ENCODE data around the gene PPM1B. TPM values are rescaled to one million over a fixed set of nuclear protein-coding genes. Genes with fewer than 3 reads are reported as not detected.

PPM1B gene
- total RNA-seq, 2 experiments from 2014 or later: 87.3 to 89.6 TPM

DNA sequence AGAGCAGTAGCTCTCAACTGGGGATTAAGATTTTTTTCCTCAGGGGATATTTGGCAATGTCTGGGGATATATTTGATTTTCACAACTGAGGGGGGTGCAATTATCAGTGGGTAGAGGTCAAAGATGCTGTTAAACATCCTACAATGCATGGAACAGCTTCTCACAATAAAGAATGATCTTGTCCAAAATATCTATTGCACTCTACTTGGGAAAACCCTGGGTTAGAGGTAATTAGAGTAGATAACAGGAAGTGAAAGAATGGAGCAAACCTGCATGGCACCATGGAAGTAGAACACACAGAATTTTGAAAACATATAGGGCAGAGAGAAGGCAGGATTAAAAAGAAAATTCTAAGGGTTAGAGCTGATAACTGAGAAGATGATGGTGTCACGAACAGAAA is 26.4 kb upstream of the PPM1B start:
- intact Hi-C loops (cut with DNase I, micrococcal nuclease): no loop called here
- Mint-ChIP-seq H3K27ac (no peak overlapping the region), H3K27me3 (peaks cover 10% of the 10 kb centered on the region), H3K9me3 (no peaks in the 10 kb centered on the region), H3K4me3 (no peak overlapping the region), H3K4me1 (ENCODE audit: low read depth) (peaks cover 12% of the 10 kb centered on the region), H3K36me3 (ENCODE audit: low read depth) (no peaks in the 10 kb centered on the region)
- H3K36me3 ChIP-seq (ENCODE audit: insufficient read depth, low read length): no peaks in the 10 kb centered on the region
- TF ChIP-seq, protein P1, sequence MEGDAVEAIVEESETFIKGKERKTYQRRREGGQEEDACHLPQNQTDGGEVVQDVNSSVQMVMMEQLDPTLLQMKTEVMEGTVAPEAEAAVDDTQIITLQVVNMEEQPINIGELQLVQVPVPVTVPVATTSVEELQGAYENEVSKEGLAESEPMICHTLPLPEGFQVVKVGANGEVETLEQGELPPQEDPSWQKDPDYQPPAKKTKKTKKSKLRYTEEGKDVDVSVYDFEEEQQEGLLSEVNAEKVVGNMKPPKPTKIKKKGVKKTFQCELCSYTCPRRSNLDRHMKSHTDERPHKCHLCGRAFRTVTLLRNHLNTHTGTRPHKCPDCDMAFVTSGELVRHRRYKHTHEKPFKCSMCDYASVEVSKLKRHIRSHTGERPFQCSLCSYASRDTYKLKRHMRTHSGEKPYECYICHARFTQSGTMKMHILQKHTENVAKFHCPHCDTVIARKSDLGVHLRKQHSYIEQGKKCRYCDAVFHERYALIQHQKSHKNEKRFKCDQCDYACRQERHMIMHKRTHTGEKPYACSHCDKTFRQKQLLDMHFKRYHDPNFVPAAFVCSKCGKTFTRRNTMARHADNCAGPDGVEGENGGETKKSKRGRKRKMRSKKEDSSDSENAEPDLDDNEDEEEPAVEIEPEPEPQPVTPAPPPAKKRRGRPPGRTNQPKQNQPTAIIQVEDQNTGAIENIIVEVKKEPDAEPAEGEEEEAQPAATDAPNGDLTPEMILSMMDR (IDR thresholded peaks at IDR 0.05): no peak
- ATAC-seq (ENCODE audit: poor library complexity) (no peak), DNase-seq (no peak)
- H3K27me3 ChIP-seq (ENCODE audit: control insufficient read depth in 1 of 2, insufficient read depth in 2 of 2, low read length in 2 of 2): no peaks in the 10 kb centered on the region
- no peaks in the 10 kb centered on the region for H3K9me3 ChIP-seq (ENCODE audit: control insufficient read depth in 1 of 2, insufficient read depth in 1 of 2, low read length in 2 of 2)
- no peak overlapping the region for H3K27ac ChIP-seq (ENCODE audit: low read depth in 1 of 2, low read length in 2 of 2)
- ChIA-PET CTCF (no interaction called here), POLR2A (no interaction called here)
- no peaks in the 10 kb centered on the region for H3K4me1 ChIP-seq (ENCODE audit: insufficient read depth, low read length)
- no peak overlapping the region for H3K4me3 ChIP-seq (ENCODE audit: low read length)

DNA sequence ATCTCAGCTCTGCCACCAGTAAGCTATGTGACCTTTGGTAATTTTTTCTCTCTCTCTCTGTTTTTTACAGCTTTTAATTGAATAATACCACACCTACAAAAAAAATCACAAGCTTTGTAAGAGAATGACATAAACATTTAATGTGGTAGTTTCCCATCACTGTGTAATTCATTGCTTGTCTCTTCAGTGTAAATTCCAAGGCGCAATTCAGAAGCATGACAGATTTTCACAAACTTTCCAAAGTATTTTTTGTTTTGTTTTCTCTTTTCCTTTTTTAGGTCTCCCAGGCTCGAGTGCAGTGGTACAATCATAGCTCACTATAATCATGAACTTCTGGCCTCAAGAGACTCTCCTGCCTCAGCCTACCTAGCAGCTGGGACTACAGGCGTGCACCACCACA is 25.0 kb upstream of the PPM1B start:
- no peaks in the 10 kb centered on the region for H3K9me3 ChIP-seq (ENCODE audit: control insufficient read depth in 1 of 2, insufficient read depth in 1 of 2, low read length in 2 of 2)
- POLR2A ChIA-PET: no interaction called here
- TF ChIP-seq, protein P1 (IDR thresholded peaks at IDR 0.05): no peak
- H3K27me3 ChIP-seq (ENCODE audit: control insufficient read depth in 1 of 2, insufficient read depth in 2 of 2, low read length in 2 of 2): no peaks in the 10 kb centered on the region
- Mint-ChIP-seq H3K27me3 (peaks cover 10% of the 10 kb centered on the region), H3K4me1 (ENCODE audit: low read depth) (peaks cover 12% of the 10 kb centered on the region), H3K36me3 (ENCODE audit: low read depth) (no peaks in the 10 kb centered on the region), H3K27ac (no peak overlapping the region), H3K4me3 (no peak overlapping the region), H3K9me3 (no peaks in the 10 kb centered on the region)
- no peak for ATAC-seq (ENCODE audit: poor library complexity)
- DNase-seq: no peak
- intact Hi-C loops (cut with DNase I, micrococcal nuclease): no loop called here
- no peak overlapping the region for H3K4me3 ChIP-seq (ENCODE audit: low read length)
- no peaks in the 10 kb centered on the region for H3K4me1 ChIP-seq (ENCODE audit: insufficient read depth, low read length)
- CTCF ChIA-PET: no interaction called here
- H3K27ac ChIP-seq (ENCODE audit: low read depth in 1 of 2, low read length in 2 of 2): no peak overlapping the region
- H3K36me3 ChIP-seq (ENCODE audit: insufficient read depth, low read length): no peaks in the 10 kb centered on the region

DNA sequence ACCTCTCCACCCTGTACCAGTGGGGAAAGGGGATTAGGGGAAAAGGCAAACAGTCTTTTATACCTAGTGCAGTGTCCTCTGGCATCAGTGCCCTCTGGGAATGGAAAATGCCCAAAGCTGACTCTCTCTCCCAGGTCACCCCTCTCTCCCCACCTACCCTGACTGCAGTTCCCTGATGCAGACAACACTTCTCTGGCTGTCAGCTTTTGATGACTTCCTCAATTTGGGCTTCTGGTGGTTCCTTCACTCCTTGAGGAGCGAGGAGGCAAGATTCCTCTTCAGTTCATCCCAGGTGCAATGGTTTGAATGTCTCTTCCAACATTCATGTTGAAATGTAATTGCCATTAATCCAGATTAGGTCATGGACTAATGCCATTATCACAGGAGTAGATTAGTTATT is 19.7 kb upstream of the PPM1B start:
- no peak overlapping the region for H3K27ac Mint-ChIP-seq
- Histone ChIP-seq H3K4me1 (ENCODE audit: insufficient read depth, low read length) (no peaks in the 10 kb centered on the region), H3K27me3 (ENCODE audit: control insufficient read depth in 1 of 2, insufficient read depth in 2 of 2, low read length in 2 of 2) (peaks cover 0 to 3% of the 10 kb centered on the region in 2 experiments), H3K27ac (ENCODE audit: low read depth in 1 of 2, low read length in 2 of 2) (no peak overlapping the region), H3K4me3 (ENCODE audit: low read length) (no peak overlapping the region), H3K36me3 (ENCODE audit: insufficient read depth, low read length) (no peaks in the 10 kb centered on the region), H3K9me3 (ENCODE audit: control insufficient read depth in 1 of 2, insufficient read depth in 1 of 2, low read length in 2 of 2) (peaks cover 0 to 6% of the 10 kb centered on the region in 2 experiments)
- no peaks in the 10 kb centered on the region for H3K36me3 Mint-ChIP-seq (ENCODE audit: low read depth)
- intact Hi-C loops (cut with DNase I, micrococcal nuclease): no loop called here
- peaks cover 8% of the 10 kb centered on the region for H3K27me3 Mint-ChIP-seq
- ATAC-seq (ENCODE audit: poor library complexity): no peak
- CTCF ChIA-PET: no interaction called here
- no peaks in the 10 kb centered on the region for H3K9me3 Mint-ChIP-seq
- no peak overlapping the region for H3K4me3 Mint-ChIP-seq
- no peak for DNase-seq
- POLR2A ChIA-PET: no interaction called here
- TF ChIP-seq, protein P1 (IDR thresholded peaks at IDR 0.05): no peak
- no peaks in the 10 kb centered on the region for H3K4me1 Mint-ChIP-seq (ENCODE audit: low read depth)
